ENCODE results near the gene ATF6B. TPM values are rescaled to one million over a fixed set of nuclear protein-coding genes. Genes with fewer than 3 reads are reported as not detected.
A peak's percentile ranks its signal among the peaks of the same experiment; 100 is the strongest.

The ATF6B gene
- total and polyA plus RNA-seq, 2 of the 13 experiments (the other 11 are each of a cell fraction or from before 2014, with no cell fraction given): 18.1 to 44.0 TPM

DNA sequence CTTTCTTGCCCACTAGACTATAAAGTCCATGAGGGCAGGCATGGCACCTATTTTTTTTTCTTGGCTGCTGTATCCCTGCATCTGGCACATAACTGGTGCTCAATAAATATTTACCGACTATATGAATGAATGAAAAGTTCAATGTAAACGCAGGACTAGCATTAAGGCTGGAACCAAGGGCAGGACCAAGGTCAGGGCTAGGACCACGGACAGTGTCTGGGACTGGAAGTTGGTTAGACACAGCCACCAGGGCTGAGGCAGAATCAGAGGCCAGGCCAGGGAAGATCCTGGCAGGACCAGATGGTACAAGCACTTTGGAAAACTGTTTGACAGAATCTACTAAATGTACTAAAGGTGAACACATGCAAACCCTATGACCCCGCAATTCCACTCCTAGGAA is 22.6 kb downstream of the ATF6B start (continued):
- peak; percentile 95 for TF ChIP-seq MIER2 (CRISPR knock-in tag; IDR thresholded peaks at IDR 0.05)
- TF ChIP-seq ZNF775 (CRISPR knock-in tag; IDR thresholded peaks at IDR 0.05; ENCODE audit: borderline replicate concordance): no peak
- no peak for TF ChIP-seq MAFF (IDR thresholded peaks at IDR 0.05; ENCODE audit: low read depth, low read length)
- no peak for TF ChIP-seq NFKB2 (CRISPR knock-in tag; IDR thresholded peaks at IDR 0.05; ENCODE audit: borderline replicate concordance)
- no peak for TF ChIP-seq RNF2 (conservative IDR thresholded peaks at IDR 0.05; ENCODE audit: low read depth)
- no peak for TF ChIP-seq IRX3 (CRISPR knock-in tag; IDR thresholded peaks at IDR 0.05; ENCODE audit: borderline replicate concordance, low read depth)
- no peak for TF ChIP-seq NKX3-1 (CRISPR knock-in tag; IDR thresholded peaks at IDR 0.05)
- TF ChIP-seq E2F5 (CRISPR knock-in tag; conservative IDR thresholded peaks at IDR 0.05): 0 out of 2 replicates have a peak, but pooled peaks have one; percentile 55
- peak; percentile 22; the same call in 1 of the 2 replicates for TF ChIP-seq RARA (CRISPR knock-in tag; IDR thresholded peaks at IDR 0.05)
- TF ChIP-seq ZFP62 (CRISPR knock-in tag; IDR thresholded peaks at IDR 0.05): no peak
- no peak for TF ChIP-seq TMF1 (CRISPR knock-in tag; IDR thresholded peaks at IDR 0.05; ENCODE audit: low read depth)
- TF ChIP-seq, protein P1, sequence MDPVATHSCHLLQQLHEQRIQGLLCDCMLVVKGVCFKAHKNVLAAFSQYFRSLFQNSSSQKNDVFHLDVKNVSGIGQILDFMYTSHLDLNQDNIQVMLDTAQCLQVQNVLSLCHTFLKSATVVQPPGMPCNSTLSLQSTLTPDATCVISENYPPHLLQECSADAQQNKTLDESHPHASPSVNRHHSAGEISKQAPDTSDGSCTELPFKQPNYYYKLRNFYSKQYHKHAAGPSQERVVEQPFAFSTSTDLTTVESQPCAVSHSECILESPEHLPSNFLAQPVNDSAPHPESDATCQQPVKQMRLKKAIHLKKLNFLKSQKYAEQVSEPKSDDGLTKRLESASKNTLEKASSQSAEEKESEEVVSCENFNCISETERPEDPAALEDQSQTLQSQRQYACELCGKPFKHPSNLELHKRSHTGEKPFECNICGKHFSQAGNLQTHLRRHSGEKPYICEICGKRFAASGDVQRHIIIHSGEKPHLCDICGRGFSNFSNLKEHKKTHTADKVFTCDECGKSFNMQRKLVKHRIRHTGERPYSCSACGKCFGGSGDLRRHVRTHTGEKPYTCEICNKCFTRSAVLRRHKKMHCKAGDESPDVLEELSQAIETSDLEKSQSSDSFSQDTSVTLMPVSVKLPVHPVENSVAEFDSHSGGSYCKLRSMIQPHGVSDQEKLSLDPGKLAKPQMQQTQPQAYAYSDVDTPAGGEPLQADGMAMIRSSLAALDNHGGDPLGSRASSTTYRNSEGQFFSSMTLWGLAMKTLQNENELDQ (CRISPR knock-in tag; IDR thresholded peaks at IDR 0.05; ENCODE audit: borderline replicate concordance): peak; percentile 45; the same call in 1 of the 2 replicates
- TF ChIP-seq, protein P2, sequence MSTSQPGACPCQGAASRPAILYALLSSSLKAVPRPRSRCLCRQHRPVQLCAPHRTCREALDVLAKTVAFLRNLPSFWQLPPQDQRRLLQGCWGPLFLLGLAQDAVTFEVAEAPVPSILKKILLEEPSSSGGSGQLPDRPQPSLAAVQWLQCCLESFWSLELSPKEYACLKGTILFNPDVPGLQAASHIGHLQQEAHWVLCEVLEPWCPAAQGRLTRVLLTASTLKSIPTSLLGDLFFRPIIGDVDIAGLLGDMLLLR (CRISPR knock-in tag; IDR thresholded peaks at IDR 0.05): no peak

All from HepG2 (cell line).